Adipose tissue (tissue), 3 donors: ENCODE data around the gene TFIP11. TPM values are rescaled to one million over a fixed set of nuclear protein-coding genes. Genes with fewer than 3 reads are reported as not detected.

Source experiments
- H3K27ac ChIP-seq: one replicate; pipeline ENCODE4 v1.5.1; 2013; ENCODE audit warnings: low read depth, low read length
- whole genome bisulfite sequencing, 3 donors: extraction: QIAGEN DNeasy Blood & Tissue Kit; methylation state at CpG; one replicate each; pipeline ENCODE4 v1.1.7; 2013; 5-methylcytosine and 5-hydroxymethylcytosine counted together
- polyA plus RNA-seq, 3 donors: library from polyadenylated mRNA; stranded (reverse); fragments of 200-250 nt; gene quantifications; one replicate each; pipeline ENCODE4 v1.2.3, GENCODE V29; 2013
- donor health status: healthy with polysubstance abuse.
- donor health status: Bipolar disorder and iron deficiency.
- donor health status: healthy.

The TFIP11 gene
- polyA plus RNA-seq, 3 donors, result 10.9 to 15.5 (median 12.1) TPM

DNA sequence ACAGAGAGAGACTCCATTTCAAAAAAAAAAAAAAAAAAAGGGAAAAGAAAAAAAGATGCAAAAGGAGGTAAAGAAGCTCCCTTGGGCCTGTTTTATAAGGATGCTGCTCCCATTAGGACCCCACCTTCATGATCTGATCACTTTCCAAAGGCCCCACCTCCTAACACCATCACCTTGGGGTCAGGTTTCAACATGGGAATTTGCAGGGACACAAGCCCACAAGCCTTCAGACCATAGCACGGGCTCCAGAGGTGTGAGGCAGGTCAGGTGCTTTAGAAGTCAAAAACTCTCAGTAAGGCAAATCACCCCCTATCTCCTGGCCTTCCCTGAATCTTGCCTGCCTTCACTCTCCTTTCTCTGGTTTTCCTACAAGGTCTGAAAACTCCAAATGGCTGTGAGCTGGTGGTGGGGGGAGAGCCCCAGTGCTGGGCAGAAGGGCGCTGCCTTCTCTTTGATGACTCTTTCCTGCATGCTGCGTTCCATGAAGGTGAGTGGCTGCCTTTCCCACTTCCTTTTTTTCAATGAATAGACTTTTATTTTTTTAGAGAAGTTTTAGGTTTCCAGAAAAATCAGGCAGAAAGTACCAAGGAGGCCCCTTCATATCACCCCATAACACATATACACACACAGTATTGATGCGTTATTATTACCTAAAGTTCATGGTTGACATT, 70.1 kb downstream of the TFIP11 start:
- no peak overlapping the region for H3K27ac ChIP-seq
- 73 to 83% (median 76%) methylated on average over 4 of the region's 4 CpGs for WGBS, 3 donors

Other genes with a start within 250 kb of the TFIP11 start
- gene ASPHD2, start 83.2 kb downstream of the TFIP11 start, polyA plus RNA-seq, result under 1 TPM; 0.17 to 0.67 (median 0.22) TPM
- 10 to 100 TPM in 2 of 3 donors, 1 to 10 TPM in 1; 9.8 to 13.0 (median 12.0) TPM for gene HPS4, start 28.7 kb downstream of the TFIP11 start, polyA plus RNA-seq
- gene SRRD, start 28.6 kb downstream of the TFIP11 start, polyA plus RNA-seq, result 10 to 100 TPM in 1 of 3 donors, 1 to 10 TPM in 2; 8.4 to 11.9 (median 8.9) TPM
- gene TPST2, start 77.7 kb upstream of the TFIP11 start, polyA plus RNA-seq, result 100 to 1,000 TPM in 1 of 3 donors, 10 to 100 TPM in 2; 24.9 to 244 (median 69.4) TPM
- 1 to 10 TPM in 2 of 3 donors, under 1 TPM in 1; 0.20 to 5.2 (median 1.4) TPM for gene CRYBB1, start 105.6 kb upstream of the TFIP11 start, polyA plus RNA-seq
- not detected for gene CRYBA4, start 109.5 kb upstream of the TFIP11 start, polyA plus RNA-seq
- 1 to 10 TPM in 1 of 3 donors, under 1 TPM in 2; 0.11 to 1.1 (median 0.29) TPM for gene MIAT, start 145.1 kb upstream of the TFIP11 start, polyA plus RNA-seq